GM21526 (cell line): ENCODE data around the gene UPK2.

Experiments
- ATAC-seq: cut with Tn5 transposase; IDR thresholded peaks from one replicate; pipeline ENCODE4 v1.9.1; 2021; ENCODE audit warnings: moderate library complexity; ENCODE audit not compliant: unreplicated experiment, low FRiP score

The UPK2 gene

GRCh38 chr11:118917481-118918127, 38.5 kb upstream of the UPK2 start:
- no peak for ATAC-seq

DNA sequence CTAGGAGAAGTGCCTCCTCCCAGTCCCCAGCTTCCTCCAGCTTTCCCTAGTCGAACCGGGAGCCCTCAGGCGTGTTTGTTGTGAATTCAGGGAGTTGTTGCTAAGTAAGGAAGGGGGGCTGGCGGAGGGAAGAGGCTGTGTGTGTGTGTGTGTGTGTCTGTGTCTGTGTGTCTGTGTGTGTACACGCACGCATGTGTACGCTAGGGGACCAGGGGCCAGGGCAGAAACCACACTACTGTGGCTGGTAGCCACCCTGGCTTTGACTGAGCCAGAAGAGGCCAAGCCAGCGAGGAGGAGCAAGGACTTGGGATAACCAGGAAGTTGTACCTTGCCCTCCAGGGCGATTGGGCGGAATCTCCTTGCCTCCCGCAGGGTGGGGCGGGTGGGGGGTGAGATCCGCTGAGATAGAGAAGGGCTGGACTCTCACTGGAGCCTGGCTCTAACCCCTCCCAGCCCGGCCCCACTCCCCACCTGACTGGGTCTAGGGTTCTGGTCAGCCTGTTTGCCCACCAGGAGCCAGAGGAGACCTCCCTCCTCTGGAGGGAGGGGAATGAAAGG, 37.9 kb upstream of the UPK2 start:
- no peak for ATAC-seq

GRCh38 chr11:118918686-118919280, 37.3 kb upstream of the UPK2 start:
- ATAC-seq = no peak

DNA sequence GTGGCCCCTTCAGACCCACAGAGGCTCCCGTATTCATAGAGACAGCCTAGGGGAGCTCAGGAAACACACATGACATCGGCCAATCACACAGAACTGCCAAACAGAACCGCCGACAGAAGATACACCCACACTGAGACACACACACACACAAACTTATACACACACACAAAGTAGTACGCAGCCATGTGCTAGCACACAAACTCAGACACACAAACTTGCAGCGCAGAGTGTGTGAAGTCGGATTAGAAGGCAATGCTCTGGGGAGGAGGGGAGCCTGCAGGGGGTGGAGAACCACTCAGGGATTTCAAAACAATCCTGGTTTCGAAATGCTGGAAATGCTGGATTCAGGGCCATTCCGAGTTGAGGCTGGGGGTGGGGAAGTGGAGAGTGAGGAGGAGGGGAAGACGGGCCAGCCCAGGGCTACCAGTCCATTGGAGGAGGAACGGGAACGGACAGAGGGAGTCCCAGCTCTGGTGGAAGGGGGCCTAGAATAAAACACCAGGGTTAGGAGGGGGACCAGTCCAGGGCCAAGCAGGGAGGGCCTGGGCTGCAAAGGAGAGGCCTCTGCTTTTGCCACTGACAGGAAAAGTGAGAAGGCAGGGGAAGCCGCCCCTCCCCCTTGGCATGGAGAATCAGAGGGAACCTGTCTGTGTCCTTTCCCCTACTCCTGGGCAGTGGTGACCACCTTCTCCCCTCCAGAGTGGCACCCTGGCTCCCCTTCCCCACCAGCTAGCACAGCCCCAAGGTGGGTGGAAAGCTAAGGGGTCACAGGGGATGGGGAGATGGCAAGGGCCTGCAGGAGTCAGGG, 34.8 kb upstream of the UPK2 start:
- no peak for ATAC-seq

- ATAC-seq = no peak
These were observed 34.0 kb upstream of the UPK2 start for GRCh38 chr11:118921929-118922744.

DNA sequence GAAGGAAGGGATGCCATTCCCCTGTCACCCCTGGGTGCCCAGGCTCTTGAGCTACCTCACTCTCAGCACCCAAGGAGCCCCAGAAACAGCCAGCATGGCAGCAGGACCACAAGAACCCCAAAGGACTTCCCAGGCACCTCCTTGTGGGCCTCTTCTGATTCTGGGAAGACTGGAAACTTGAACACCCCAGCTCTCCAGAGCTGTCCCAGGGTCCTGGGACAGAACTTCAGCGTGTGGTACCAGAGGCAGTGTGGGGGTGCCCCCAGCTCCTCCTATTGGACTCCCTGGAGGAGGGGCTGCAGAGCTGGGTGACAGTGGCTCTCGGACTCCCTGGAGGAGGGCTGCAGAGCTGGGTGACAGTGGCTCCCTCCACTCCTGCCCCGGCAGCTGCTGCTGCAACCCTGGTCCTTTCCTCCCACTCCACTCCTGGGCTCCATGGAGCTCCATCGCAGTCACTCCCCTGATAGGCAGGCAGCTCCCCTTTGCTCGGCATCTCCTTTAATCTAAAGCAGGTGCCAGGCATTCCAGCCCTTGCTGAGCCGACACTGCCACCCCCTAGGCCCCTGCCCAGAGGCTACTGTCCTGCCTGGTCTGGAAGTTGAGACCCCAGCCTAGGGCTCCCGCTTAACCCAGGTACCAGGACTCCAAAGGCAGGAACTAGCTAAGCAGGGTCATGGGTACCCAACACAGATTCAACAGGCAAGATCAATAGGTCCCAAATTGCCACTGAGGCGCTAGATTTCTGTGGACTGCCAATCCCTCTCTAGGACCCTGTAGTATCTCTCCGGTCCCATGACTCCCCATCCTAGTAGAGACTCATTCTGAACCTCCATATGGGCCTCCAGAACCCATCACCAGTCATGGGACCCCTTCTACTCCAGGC, 33.1 kb upstream of the UPK2 start:
- no peak for ATAC-seq

GRCh38 chr11:118923721-118924587, 32.1 kb upstream of the UPK2 start:
- ATAC-seq = no peak

GRCh38 chr11:118924591-118925585, 31.2 kb upstream of the UPK2 start:
- no peak for ATAC-seq

GRCh38 chr11:118927554-118928100, 28.5 kb upstream of the UPK2 start:
- ATAC-seq = no peak

DNA sequence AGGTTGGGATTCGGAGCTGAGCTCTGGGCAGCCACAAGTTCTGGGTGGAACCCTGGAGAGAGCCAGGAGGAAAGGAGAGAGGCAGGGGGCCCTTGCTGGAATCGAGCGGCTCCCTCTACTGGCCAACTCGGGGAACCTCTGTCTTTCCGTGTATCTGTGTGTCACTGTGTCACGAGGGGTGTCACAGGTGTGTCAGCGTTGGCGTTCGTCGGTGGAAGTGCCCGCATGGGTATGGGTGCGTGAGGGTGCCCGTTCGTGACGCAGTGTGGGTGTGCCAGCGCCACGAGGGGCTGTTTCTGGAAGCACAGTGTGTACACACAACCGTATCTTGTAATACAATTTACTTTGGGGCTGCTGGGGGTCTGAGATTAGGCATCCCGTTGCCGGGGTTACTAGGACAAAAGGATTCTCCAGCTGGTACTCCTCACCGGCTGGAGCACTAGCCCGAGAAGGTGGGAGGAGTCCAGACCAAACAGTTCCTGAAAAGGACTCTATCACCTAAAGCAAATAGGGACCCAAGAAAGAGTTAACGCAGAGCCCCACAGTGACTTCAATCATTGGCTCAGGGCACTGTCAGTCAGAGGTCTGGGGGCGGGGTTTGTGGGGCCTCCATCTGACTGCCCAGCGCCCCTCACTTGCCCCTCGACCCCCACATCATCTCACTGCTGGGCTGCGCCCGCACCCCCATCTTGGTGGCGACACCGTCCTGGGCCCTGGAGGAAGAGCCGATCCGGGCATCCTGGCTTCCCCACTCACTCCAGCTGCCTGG, 27.8 kb upstream of the UPK2 start:
- ATAC-seq = peak; percentile 45

GRCh38 chr11:118928870-118929500, 27.1 kb upstream of the UPK2 start:
- ATAC-seq = no peak

GRCh38 chr11:118929501-118930093, 26.5 kb upstream of the UPK2 start:
- ATAC-seq = no peak

GRCh38 chr11:118930094-118930712, 25.9 kb upstream of the UPK2 start:
- no peak for ATAC-seq

- ATAC-seq = no peak
These were observed 24.5 kb upstream of the UPK2 start for GRCh38 chr11:118931571-118931970.

- no peak for ATAC-seq
These were observed 22.6 kb upstream of the UPK2 start for GRCh38 chr11:118933486-118933885.
